HepG2 (cell line): Measurements from ENCODE around the gene TRMT112. TPM values are rescaled to one million over a fixed set of nuclear protein-coding genes. Genes with fewer than 3 reads are reported as not detected.

Experiments used
- ATAC-seq: fragments of 200-7000 bp; cut with Tn5 transposase; 3 replicates; pipeline ENCODE4 v1.9.1; 2020; ENCODE audit warnings: mild to moderate bottlenecking, moderate library complexity
- BruUV-seq: library from RNA; stranded (reverse); fragments of 400-500 nt; replicated peaks from 2 replicates; lab custom pipeline; 2021; lab: Mats Ljungman, UMichigan
- CTCF ChIA-PET: fragments of 300-600 bp; formaldehyde crosslinking; extraction: SDS; loops from one replicate; lab custom pipeline; 2021; ENCODE audit warnings: low total read pairs, inconsistent platforms, low intra/inter-chr PET ratio; lab: Yijun Ruan, JAX
- POLR2A ChIA-PET: fragments of 350-600 bp; sonication (Branson Sonifier 250); formaldehyde crosslinking; loops from one replicate; lab custom pipeline; 2020; ENCODE audit warnings: antibody characterized with exemption, inconsistent platforms; lab: Yijun Ruan, JAX
- DNase-seq: peaks from one replicate; pipeline ENCODE4 v3.0.0-alpha.2; 2015; ENCODE audit warnings: low spot score
- FAIRE-seq: peaks from 3 replicates; lab custom pipeline; 2011; peaks lifted over from hg19 to GRCh38; lab: Jason Lieb, UNC
- H2AFZ ChIP-seq: one replicate; pipeline ENCODE4 v1.6.1; 2011; ENCODE audit warnings: low read length, inconsistent platforms
- H3K27ac ChIP-seq: fragments of 300-600 bp; 3 replicates; pipeline ENCODE4 v1.8.0; 2011; ENCODE audit warnings: mixed run types, mild to moderate bottlenecking, mixed read lengths, low read length, inconsistent platforms; ENCODE audit not compliant: insufficient read depth; ENCODE audit errors: extremely low read length
- H3K27me3 ChIP-seq, 2 experiments: fragments of 200-600 bp in 1 of 2; 2 replicates in 1 of 2; 3 replicates in 1 of 2; pipeline versions ENCODE4 v1.6.0 to v1.8.0; 2011; ENCODE audit warnings: low read length in 2 of 2, mild to moderate bottlenecking in 2 of 2, moderate library complexity in 2 of 2, inconsistent platforms in 1 of 2; ENCODE audit not compliant: insufficient read depth in 2 of 2, control insufficient read depth in 1 of 2
- H3K36me3 ChIP-seq, 2 experiments: fragments of 200-600 bp in 1 of 2; replicated peaks in 1 of 2; 2 replicates in 1 of 2; 3 replicates in 1 of 2; pipeline versions ENCODE4 v1.5.1 to v1.8.0; 2011; ENCODE audit warnings: low read length in 2 of 2, inconsistent platforms in 1 of 2; ENCODE audit not compliant: insufficient read depth in 2 of 2, control insufficient read depth in 1 of 2
- H3K4me1 ChIP-seq: 2 replicates; pipeline ENCODE4 v1.5.1; 2012; ENCODE audit warnings: low read length, inconsistent platforms; ENCODE audit not compliant: insufficient read depth
- H3K4me2 ChIP-seq: 2 replicates; pipeline ENCODE4 v1.6.0; 2011; ENCODE audit warnings: low read depth, low read length, inconsistent platforms
- H3K4me3 ChIP-seq, 3 experiments: fragments of 200-600 bp in 1 of 3; sonication (generic), shearing (Covaris generic) in 1 of 3; replicated peaks in 1 of 3; 2 replicates each; pipeline ENCODE4 v1.5.1; 2011 to 2016; ENCODE audit warnings: low read length in 3 of 3, inconsistent platforms in 2 of 3, low read depth in 2 of 3, mild to moderate bottlenecking in 2 of 3, control low read depth in 1 of 3, mixed read lengths in 1 of 3; ENCODE audit not compliant: insufficient read depth in 1 of 3
- H3K79me2 ChIP-seq: one replicate; pipeline ENCODE4 v1.6.1; 2011; ENCODE audit warnings: low read length, inconsistent platforms; ENCODE audit not compliant: insufficient read depth
- H3K9ac ChIP-seq: 2 replicates; pipeline ENCODE4 v1.6.0; 2011; ENCODE audit warnings: mild to moderate bottlenecking, low read depth, low read length, inconsistent platforms; ENCODE audit not compliant: insufficient read depth
- H3K9me3 ChIP-seq: 2 replicates; pipeline ENCODE4 v1.5.1; 2012; ENCODE audit warnings: mild to moderate bottlenecking, low read length
- H4K20me1 ChIP-seq: 2 replicates; pipeline ENCODE4 v1.6.0; 2011; ENCODE audit warnings: inconsistent platforms, mild to moderate bottlenecking, low read length, moderate library complexity; ENCODE audit not compliant: insufficient read depth
- CCDC6 ChIP-seq: sonication (generic); formaldehyde crosslinking; IDR thresholded peaks from 2 replicates; pipeline ENCODE4 v1.8.1; 2022; ENCODE audit warnings: mild to moderate bottlenecking, missing genetic modification reagents, moderate library complexity
- HCFC1 ChIP-seq: fragments of 150-350 bp; IDR thresholded peaks from 2 replicates; pipeline ENCODE4 v1.6.1; 2014; ENCODE audit warnings: low read depth, low read length
- KAT7 ChIP-seq: IDR thresholded peaks from 2 replicates; pipeline ENCODE4 v1.6.1; 2018; ENCODE audit warnings: borderline replicate concordance, missing compliant biosample characterization
- REXO4 ChIP-seq: sonication (generic); formaldehyde crosslinking; IDR thresholded peaks from 2 replicates; pipeline ENCODE4 v1.8.0; 2022; ENCODE audit warnings: missing genetic modification reagents, mild to moderate bottlenecking, borderline replicate concordance
- SP4 ChIP-seq: sonication (generic); formaldehyde crosslinking; IDR thresholded peaks from 2 replicates; pipeline ENCODE4 v1.8.1; 2023; ENCODE audit warnings: mild to moderate bottlenecking, missing genetic modification reagents
- TCF12 ChIP-seq, 2 experiments: fragments of 450-650 bp in 1 of 2; sonication (generic) in 1 of 2; formaldehyde crosslinking in 1 of 2; IDR thresholded peaks; 2 replicates each; pipeline versions ENCODE4 v1.6.1 to v1.8.0; 2017 to 2022; ENCODE audit warnings: antibody characterized with exemption in 1 of 2, mild to moderate bottlenecking in 1 of 2, missing genetic modification reagents in 1 of 2, moderate library complexity in 1 of 2
- ZNF296 ChIP-seq: sonication (generic); formaldehyde crosslinking; conservative IDR thresholded peaks from 2 replicates; pipeline ENCODE4 v1.5.0; 2020; ENCODE audit warnings: mild to moderate bottlenecking, missing genetic modification reagents
- ZNF317 ChIP-seq: sonication (generic); formaldehyde crosslinking; IDR thresholded peaks from 2 replicates; pipeline ENCODE4 v1.5.0; 2020; ENCODE audit warnings: mild to moderate bottlenecking, missing genetic modification reagents
- ZNF616 ChIP-seq: sonication (generic); formaldehyde crosslinking; IDR thresholded peaks from 2 replicates; pipeline ENCODE4 v1.5.0; 2020; ENCODE audit warnings: low read depth, mild to moderate bottlenecking, missing genetic modification reagents
- ZSCAN29 ChIP-seq: sonication (generic); formaldehyde crosslinking; conservative IDR thresholded peaks from 2 replicates; pipeline ENCODE4 v1.4.0; 2020; ENCODE audit warnings: mild to moderate bottlenecking, missing genetic modification reagents
- WGBS: methylation state at CpG from one replicate; pipeline ENCODE4 v1.1.6; 2017; ENCODE audit warnings: low lambda C conversion rate; 5-methylcytosine and 5-hydroxymethylcytosine counted together
- in situ Hi-C: cut with HindIII; loops from 2 replicates; pipeline ENCODE4 v1.10.0; 2017; ENCODE audit warnings: low pct_unique_long_range_greater_than_20kb; ENCODE audit not compliant: extremely low pct_ligation_motif_present
- intact Hi-C: fragments of 100-400 bp; cut with micrococcal nuclease; formaldehyde crosslinking; loops from one replicate; pipeline ENCODE4 v1.10.0; 2022; ENCODE audit not compliant: unreplicated experiment
- polyA plus RNA-seq, 8 experiments: library from polyadenylated mRNA; depleted of rRNA in 3 of 8; stranded (reverse) in 7 of 8; unstranded in 1 of 8; fragments of >200 nt; fragmentation: Illumina TruSeq in 4 of 8; extraction: Trizol in 4 of 8; gene quantifications; 2 replicates each; pipeline versions ENCODE4 v1.2.1 to v1.2.3, GENCODE V29; 2011 to 2016; ENCODE audit warnings: low read depth in 4 of 8, missing spikeins in 1 of 8, mixed read lengths in 1 of 8; ENCODE audit not compliant: insufficient read depth in 1 of 8
- total RNA-seq, 5 experiments: library from RNA; depleted of rRNA; stranded (reverse); fragments of >200 nt; fragmentation: Illumina TruSeq; extraction: Trizol; gene quantifications; 2 replicates each; pipeline ENCODE4 v1.2.3, GENCODE V29; 2016; ENCODE audit warnings: low read depth in 1 of 5
- TF ChIP-seq, protein P1 (sequence below): sonication (generic); formaldehyde crosslinking; IDR thresholded peaks from 2 replicates; pipeline ENCODE4 v1.5.0; 2020; ENCODE audit warnings: missing genetic modification reagents, mild to moderate bottlenecking, borderline replicate concordance
- TF ChIP-seq, protein P2 (sequence below): IDR thresholded peaks from 2 replicates; pipeline ENCODE4 v1.6.1; 2016; ENCODE audit warnings: control low read depth
- TF ChIP-seq, protein P3 (sequence below): sonication (generic); formaldehyde crosslinking; IDR thresholded peaks from 2 replicates; pipeline ENCODE4 v1.4.0; 2020; ENCODE audit warnings: mild to moderate bottlenecking, missing genetic modification reagents
- TF ChIP-seq, protein P4 (sequence below): sonication (generic); formaldehyde crosslinking; IDR thresholded peaks from 2 replicates; pipeline ENCODE4 v1.5.0; 2020; ENCODE audit warnings: mild to moderate bottlenecking, missing genetic modification reagents

TRMT112 gene
- total and polyA plus RNA-seq, 2 of the 13 experiments (the other 11 are each of a cell fraction or from before 2014, with no cell fraction given), result 186 to 409 TPM

DNA sequence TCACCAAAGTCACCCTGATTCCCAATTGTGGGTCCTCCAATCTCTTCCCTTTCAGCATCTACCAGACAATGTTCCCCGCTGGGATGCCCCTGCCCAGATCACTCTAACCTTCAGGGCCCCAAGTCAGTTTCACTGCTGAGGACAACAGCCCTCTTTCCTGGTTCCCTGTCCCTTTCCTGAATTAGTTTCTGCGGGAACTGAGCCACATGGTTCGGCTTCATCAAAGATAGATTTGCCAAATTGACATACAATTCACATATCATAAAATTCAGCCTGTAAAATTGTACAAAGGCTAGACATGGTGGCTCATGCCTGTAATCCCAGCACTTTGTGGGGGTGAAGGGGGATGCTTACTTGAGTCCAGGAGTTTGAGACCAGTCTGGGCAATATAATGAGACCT is 10.6 kb upstream of the TRMT112 start:
- ChIA-PET POLR2A (interaction anchor here (3.2 kb wide), 1 partner anchor 10 kb away, joined by 12 read pairs; the partner anchor contains the start of genes PRDX5 and TRMT112), CTCF (no interaction called here)
- H4K20me1 ChIP-seq, result no peaks in the 10 kb centered on the region
- no peaks in the 10 kb centered on the region for H3K79me2 ChIP-seq
- H2AFZ ChIP-seq, result no peak overlapping the region
- no peak overlapping the region for H3K4me3 ChIP-seq
- no peak for TF ChIP-seq SP4 (CRISPR knock-in tag)
- TF ChIP-seq KAT7 (CRISPR knock-in tag), result no peak
- no peak for TF ChIP-seq TCF12 (IDR thresholded peaks at IDR 0.05)
- TF ChIP-seq TCF12 (CRISPR knock-in tag; IDR thresholded peaks at IDR 0.05), result no peak
- TF ChIP-seq ZSCAN29, result no peak
- no peak for TF ChIP-seq ZNF616 (CRISPR knock-in tag)
- no peak for TF ChIP-seq REXO4 (CRISPR knock-in tag)
- no peak for TF ChIP-seq ZNF317 (CRISPR knock-in tag)
- no peak for TF ChIP-seq ZNF296 (CRISPR knock-in tag)
- TF ChIP-seq, protein P1, sequence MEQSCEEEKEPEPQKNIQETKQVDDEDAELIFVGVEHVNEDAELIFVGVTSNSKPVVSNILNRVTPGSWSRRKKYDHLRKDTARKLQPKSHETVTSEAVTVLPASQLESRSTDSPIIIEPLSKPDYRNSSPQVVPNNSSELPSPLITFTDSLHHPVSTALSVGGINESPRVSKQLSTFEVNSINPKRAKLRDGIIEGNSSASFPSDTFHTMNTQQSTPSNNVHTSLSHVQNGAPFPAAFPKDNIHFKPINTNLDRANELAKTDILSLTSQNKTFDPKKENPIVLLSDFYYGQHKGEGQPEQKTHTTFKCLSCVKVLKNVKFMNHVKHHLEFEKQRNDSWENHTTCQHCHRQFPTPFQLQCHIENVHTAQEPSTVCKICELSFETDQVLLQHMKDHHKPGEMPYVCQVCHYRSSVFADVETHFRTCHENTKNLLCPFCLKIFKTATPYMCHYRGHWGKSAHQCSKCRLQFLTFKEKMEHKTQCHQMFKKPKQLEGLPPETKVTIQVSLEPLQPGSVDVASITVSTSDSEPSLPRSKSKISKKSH (CRISPR knock-in tag), result no peak
- TF ChIP-seq CCDC6 (CRISPR knock-in tag), result no peak
- TF ChIP-seq, protein P2, sequence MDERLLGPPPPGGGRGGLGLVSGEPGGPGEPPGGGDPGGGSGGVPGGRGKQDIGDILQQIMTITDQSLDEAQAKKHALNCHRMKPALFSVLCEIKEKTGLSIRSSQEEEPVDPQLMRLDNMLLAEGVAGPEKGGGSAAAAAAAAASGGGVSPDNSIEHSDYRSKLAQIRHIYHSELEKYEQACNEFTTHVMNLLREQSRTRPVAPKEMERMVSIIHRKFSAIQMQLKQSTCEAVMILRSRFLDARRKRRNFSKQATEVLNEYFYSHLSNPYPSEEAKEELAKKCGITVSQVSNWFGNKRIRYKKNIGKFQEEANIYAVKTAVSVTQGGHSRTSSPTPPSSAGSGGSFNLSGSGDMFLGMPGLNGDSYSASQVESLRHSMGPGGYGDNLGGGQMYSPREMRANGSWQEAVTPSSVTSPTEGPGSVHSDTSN, result no peak
- no peak for TF ChIP-seq HCFC1
- TF ChIP-seq, protein P3, sequence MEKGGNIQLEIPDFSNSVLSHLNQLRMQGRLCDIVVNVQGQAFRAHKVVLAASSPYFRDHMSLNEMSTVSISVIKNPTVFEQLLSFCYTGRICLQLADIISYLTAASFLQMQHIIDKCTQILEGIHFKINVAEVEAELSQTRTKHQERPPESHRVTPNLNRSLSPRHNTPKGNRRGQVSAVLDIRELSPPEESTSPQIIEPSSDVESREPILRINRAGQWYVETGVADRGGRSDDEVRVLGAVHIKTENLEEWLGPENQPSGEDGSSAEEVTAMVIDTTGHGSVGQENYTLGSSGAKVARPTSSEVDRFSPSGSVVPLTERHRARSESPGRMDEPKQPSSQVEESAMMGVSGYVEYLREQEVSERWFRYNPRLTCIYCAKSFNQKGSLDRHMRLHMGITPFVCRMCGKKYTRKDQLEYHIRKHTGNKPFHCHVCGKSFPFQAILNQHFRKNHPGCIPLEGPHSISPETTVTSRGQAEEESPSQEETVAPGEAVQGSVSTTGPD (CRISPR knock-in tag), result no peak
- TF ChIP-seq, protein P4, sequence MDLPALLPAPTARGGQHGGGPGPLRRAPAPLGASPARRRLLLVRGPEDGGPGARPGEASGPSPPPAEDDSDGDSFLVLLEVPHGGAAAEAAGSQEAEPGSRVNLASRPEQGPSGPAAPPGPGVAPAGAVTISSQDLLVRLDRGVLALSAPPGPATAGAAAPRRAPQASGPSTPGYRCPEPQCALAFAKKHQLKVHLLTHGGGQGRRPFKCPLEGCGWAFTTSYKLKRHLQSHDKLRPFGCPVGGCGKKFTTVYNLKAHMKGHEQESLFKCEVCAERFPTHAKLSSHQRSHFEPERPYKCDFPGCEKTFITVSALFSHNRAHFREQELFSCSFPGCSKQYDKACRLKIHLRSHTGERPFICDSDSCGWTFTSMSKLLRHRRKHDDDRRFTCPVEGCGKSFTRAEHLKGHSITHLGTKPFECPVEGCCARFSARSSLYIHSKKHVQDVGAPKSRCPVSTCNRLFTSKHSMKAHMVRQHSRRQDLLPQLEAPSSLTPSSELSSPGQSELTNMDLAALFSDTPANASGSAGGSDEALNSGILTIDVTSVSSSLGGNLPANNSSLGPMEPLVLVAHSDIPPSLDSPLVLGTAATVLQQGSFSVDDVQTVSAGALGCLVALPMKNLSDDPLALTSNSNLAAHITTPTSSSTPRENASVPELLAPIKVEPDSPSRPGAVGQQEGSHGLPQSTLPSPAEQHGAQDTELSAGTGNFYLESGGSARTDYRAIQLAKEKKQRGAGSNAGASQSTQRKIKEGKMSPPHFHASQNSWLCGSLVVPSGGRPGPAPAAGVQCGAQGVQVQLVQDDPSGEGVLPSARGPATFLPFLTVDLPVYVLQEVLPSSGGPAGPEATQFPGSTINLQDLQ (CRISPR knock-in tag), result no peak
- no peaks in the 10 kb centered on the region for H3K36me3 ChIP-seq
- ATAC-seq (no peak), FAIRE-seq (no peak), DNase-seq (no peak)
- H3K4me2 ChIP-seq, result no peak overlapping the region
- WGBS, result 64% methylated on average over 3 of the region's 3 CpGs
- no peak overlapping the region for H3K27ac ChIP-seq
- peaks cover 22% of the 10 kb centered on the region for H3K4me1 ChIP-seq
- no TSS peak for BruUV-seq
- intact Hi-C loops, result no loop called here
- H3K27me3 ChIP-seq, result peaks cover 1 to 7% of the 10 kb centered on the region in 2 experiments; a peak in 3 of 5 replicates
- no peak overlapping the region for H3K9ac ChIP-seq
- in situ Hi-C loops, result no loop called here
- H3K9me3 ChIP-seq, result no peaks in the 10 kb centered on the region
